Osteoblast (primary cell): ENCODE results near the gene USP40. TPM values are rescaled to one million over a fixed set of nuclear protein-coding genes. Genes with fewer than 3 reads are reported as not detected.

Experiments
- DNase-seq: peaks from one replicate; pipeline ENCODE4 v3.0.0; 2011; ENCODE audit warnings: low spot score, mixed read lengths; ENCODE audit not compliant: insufficient read length; ENCODE audit errors: missing footprints
- H2AFZ ChIP-seq: 2 replicates; pipeline ENCODE4 v1.6.0; 2011; ENCODE audit warnings: mild to moderate bottlenecking, low read length
- H3K27ac ChIP-seq: 2 replicates; pipeline ENCODE4 v1.5.1; 2011; ENCODE audit warnings: mild to moderate bottlenecking, low read depth, low read length, moderate library complexity
- H3K27me3 ChIP-seq: 2 replicates; pipeline ENCODE4 v1.6.0; 2012; ENCODE audit warnings: mild to moderate bottlenecking, control low read depth, inconsistent platforms, low read length, moderate library complexity; ENCODE audit not compliant: insufficient read depth
- H3K36me3 ChIP-seq: 2 replicates; pipeline ENCODE4 v1.5.1; 2011; ENCODE audit warnings: mild to moderate bottlenecking, low read length, control low read depth, moderate library complexity; ENCODE audit not compliant: insufficient read depth
- H3K4me1 ChIP-seq: 2 replicates; pipeline ENCODE4 v1.5.1; 2011; ENCODE audit warnings: mild to moderate bottlenecking, low read length, control low read depth, moderate library complexity; ENCODE audit not compliant: insufficient read depth
- H3K4me2 ChIP-seq: 2 replicates; pipeline ENCODE4 v1.6.0; 2011; ENCODE audit warnings: mild to moderate bottlenecking, low read length; ENCODE audit not compliant: insufficient read depth
- H3K4me3 ChIP-seq: fragments of 200-600 bp; sonication (generic); 3 replicates; pipeline ENCODE4 v1.5.1; 2012; ENCODE audit warnings: mild to moderate bottlenecking, low read length, inconsistent platforms; ENCODE audit not compliant: insufficient read depth
- H3K79me2 ChIP-seq: 2 replicates; pipeline ENCODE4 v1.6.0; 2012; ENCODE audit warnings: mild to moderate bottlenecking, low read length, control low read depth, inconsistent platforms; ENCODE audit not compliant: insufficient read depth
- H3K9me3 ChIP-seq: 2 replicates; pipeline ENCODE4 v1.5.1; 2011; ENCODE audit warnings: low read depth, low read length, control low read depth
- H4K20me1 ChIP-seq: 2 replicates; pipeline ENCODE4 v1.6.0; 2012; ENCODE audit warnings: mild to moderate bottlenecking, low read length, control low read depth; ENCODE audit not compliant: insufficient read depth
- CTCF ChIP-seq: IDR thresholded peaks from 2 replicates; pipeline ENCODE4 v1.5.1; 2011; ENCODE audit warnings: mild to moderate bottlenecking, low read depth, low read length, moderate library complexity; ENCODE audit errors: extremely low read depth
- total RNA-seq: library from RNA; depleted of rRNA; stranded (reverse); fragments of >200 nt; gene quantifications from 2 replicates; pipeline ENCODE4 v1.2.3, GENCODE V29; 2012

USP40 gene
- total RNA-seq, 1 donor: 34.0 TPM

DNA sequence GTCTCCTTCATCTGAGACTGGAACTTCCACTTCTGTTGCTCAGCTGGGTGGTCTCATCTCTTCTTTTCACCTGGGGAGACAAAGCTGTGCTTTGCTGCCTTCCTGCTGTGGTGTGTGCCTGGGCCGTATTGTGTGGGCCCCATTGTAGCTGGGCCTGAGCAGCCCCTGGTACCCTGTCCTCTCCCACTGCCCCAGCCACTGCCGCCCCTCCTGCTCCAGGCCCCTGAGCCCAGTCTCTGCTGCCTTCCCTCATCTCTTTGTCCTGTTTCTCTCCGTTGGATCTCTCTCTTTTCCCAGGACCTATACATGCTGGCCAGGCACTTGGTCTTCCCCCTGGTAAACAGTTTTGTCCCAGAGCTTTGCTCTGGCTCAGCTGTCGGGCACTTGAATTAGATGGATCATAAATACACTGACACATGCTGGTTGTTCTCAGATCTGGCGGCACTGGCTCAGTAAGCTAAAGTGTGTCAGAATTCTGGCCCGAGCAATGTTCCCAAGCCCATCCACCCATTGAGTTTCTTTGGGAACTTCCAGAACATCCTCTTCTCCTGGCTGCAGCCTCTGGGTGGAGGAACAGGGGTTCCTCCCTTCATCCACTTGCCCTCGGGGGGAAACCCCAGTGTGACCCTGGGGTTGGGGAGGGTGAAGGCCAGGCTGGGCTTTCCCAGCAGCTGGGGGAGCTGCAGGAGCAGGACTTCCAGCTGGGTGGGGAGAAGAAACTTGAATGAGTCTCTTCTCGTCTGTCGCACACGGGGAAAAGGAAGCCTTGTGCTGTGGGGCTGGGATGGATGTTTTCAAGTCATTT, 113.3 kb downstream of the USP40 start:
- Histone ChIP-seq H3K79me2 (no peaks in the 10 kb centered on the region), H3K27me3 (no peaks in the 10 kb centered on the region), H3K4me1 (no peaks in the 10 kb centered on the region), H4K20me1 (no peaks in the 10 kb centered on the region), H2AFZ (no peak overlapping the region), H3K27ac (no peak overlapping the region), H3K4me3 (no peak overlapping the region), H3K36me3 (peaks cover 30% of the 10 kb centered on the region), H3K4me2 (no peak overlapping the region), H3K9me3 (no peaks in the 10 kb centered on the region)
- peak; percentile 37 for DNase-seq
- no peak for TF ChIP-seq CTCF

DNA sequence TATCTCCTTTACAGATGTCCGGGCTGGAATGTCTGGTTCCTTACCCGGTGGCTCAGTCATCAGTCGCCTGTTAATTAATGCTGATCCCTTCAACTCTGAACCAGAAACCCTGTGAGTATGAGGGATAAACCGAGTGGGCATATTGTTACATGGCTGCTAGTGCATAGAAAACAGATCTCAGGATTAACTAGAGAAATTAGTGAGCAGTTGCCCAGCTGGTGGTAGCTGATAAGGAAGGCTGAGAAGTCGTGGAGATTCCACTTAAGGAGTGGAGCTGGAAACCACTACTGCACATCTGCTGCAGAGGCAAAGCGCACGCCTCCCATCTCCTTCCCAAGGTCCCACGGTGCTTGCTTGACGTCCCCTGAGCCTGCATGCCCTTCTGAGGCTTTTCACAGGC, 114.6 kb downstream of the USP40 start:
- Histone ChIP-seq H3K79me2 (no peaks in the 10 kb centered on the region), H3K27ac (no peak overlapping the region), H4K20me1 (no peaks in the 10 kb centered on the region), H3K36me3 (peaks cover 25% of the 10 kb centered on the region), H3K4me2 (no peak overlapping the region), H3K9me3 (no peaks in the 10 kb centered on the region), H3K27me3 (no peaks in the 10 kb centered on the region), H2AFZ (no peak overlapping the region), H3K4me1 (no peaks in the 10 kb centered on the region), H3K4me3 (no peak overlapping the region)
- no peak for DNase-seq
- no peak for TF ChIP-seq CTCF

GRCh38 chr2:233450864-233451575, 115.6 kb downstream of the USP40 start:
- Histone ChIP-seq H3K27me3 (no peaks in the 10 kb centered on the region), H3K4me3 (no peak overlapping the region), H4K20me1 (no peaks in the 10 kb centered on the region), H3K36me3 (peaks cover 21% of the 10 kb centered on the region), H2AFZ (no peak overlapping the region), H3K9me3 (no peaks in the 10 kb centered on the region), H3K27ac (no peak overlapping the region), H3K79me2 (no peaks in the 10 kb centered on the region), H3K4me2 (no peak overlapping the region), H3K4me1 (no peaks in the 10 kb centered on the region)
- DNase-seq: peak; percentile 38
- no peak for TF ChIP-seq CTCF
